GM19099 (cell line): ENCODE data around the gene AGPS.

Experiments
- POLR2A ChIP-seq: IDR thresholded peaks from 3 replicates; pipeline ENCODE4 v1.6.1; 2011; ENCODE audit warnings: low read depth; ENCODE audit not compliant: insufficient read length; ENCODE audit errors: extremely low read depth

AGPS gene

GRCh38 chr2:177549171-177549570, 156.6 kb downstream of the AGPS start:
- TF ChIP-seq POLR2A: no peak

- no peak for TF ChIP-seq POLR2A
Observed at GRCh38 chr2:177550264-177551200, 158.0 kb downstream of the AGPS start.

DNA sequence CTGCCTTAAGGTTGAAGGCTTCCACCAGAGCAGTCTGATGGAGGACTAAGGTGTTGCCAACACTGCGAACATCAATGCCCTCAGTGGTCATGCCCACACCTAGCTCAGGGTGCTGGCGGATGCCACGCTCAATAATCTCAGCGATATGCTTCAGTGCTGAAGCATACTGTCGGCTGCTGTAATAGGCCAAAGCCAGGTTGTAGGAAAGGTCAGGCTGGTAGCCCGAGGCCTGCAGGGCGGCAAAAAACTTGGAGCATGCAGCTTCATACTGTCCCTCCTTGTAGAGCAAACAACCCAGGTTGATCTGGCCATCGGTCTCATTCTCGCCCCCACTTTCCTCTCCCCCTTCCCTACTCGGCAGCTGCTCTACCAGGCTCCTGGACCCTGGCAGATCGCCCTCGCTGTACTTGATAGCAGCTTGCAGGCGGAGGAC, 159.4 kb downstream of the AGPS start:
- no peak for TF ChIP-seq POLR2A

- peak; percentile 42 for TF ChIP-seq POLR2A
Observed at GRCh38 chr2:177552422-177553175, 160.0 kb downstream of the AGPS start.

GRCh38 chr2:177553176-177553884, 160.8 kb downstream of the AGPS start:
- no peak for TF ChIP-seq POLR2A

DNA sequence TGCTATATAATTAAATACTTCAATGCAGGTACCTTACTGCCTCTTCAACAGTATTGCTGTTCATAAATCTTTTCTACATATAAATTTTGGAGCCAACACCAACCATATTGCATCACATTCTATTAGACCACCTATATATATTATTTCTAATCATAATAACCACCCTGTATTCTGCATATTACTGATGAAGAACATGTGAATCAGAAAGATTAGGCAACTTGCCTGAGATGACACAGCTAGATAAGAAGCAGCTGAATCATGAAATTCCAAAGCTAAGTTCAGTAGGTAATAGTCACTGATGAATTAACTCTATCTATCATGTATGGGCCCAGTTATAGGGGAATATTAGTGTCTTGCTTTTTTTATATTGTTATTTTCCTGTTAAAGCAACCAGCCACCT, 161.8 kb downstream of the AGPS start:
- no peak for TF ChIP-seq POLR2A

DNA sequence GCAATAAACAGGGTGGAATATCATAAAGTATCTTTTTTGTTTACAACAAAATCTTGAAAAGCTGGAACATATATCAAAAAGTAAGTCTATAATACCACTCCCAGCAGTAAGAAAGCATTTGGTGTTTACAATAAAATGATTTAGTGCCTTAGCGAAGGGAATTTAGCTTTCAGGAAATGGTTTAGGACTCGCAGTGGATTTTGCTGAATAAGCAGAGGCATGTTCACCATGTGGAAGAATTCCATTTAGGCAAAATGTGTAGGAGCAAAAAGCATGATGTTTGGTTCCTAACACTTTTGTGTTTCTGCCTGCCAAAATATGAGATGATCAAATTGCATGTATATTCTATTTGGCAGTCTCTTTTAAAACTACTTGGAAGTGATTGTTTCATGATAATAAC, 163.6 kb downstream of the AGPS start:
- TF ChIP-seq POLR2A: no peak

DNA sequence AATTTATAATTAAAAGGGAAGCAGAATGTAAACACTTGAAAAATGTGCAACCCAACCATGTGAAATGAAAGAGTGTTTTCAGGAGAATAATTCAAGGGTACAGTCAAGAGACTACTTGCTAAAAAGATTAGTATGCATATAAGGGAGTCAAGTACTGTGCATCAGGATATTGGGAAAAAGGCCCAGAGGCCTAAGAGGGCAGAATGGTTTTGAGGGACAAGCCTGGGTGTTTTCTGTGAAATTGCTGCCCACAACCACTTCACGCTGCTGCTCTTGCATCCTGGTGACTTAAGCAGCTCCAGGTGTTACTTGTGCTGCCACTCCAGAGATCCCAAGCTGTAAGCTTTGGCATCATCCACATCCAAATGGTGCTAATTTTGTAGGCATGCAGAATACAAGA, 165.2 kb downstream of the AGPS start:
- no peak for TF ChIP-seq POLR2A

DNA sequence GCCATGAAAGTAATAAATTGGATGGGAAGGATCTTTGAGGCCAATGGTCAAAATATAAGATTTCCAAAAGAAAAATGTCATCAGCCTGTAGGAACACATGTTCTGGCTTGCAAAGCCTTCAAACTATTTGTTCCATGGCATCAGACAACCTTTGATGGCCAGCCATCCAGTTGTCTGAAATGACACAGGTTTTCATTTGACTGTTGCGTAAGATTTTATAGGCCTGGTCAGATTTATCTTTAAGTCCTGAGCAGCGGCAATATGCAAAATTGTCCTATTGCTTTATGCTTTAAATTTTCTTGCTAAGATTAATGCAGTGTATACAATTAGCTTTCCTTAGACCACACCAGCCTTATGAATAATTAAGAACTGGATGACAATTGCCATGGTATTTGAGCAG, 167.1 kb downstream of the AGPS start:
- no peak for TF ChIP-seq POLR2A

DNA sequence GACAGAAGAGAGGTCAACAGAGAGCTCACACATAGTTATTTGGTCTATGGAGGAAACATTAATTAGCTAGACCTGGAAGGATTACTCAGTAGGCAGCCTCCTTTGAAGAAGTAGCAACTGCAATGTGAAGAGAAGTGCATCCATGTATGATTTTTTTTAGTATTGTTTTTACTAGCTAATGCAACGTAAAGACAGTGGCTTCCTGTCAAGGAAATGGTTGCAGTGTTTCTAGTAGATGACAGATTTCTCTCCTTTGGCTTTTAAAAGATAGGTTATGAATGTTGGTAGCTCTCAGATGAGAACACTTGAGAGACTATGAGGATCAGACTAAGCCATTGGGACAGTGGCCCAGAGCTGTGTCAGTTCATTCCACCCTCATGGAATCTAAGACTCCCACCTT, 175.8 kb downstream of the AGPS start:
- no peak for TF ChIP-seq POLR2A

DNA sequence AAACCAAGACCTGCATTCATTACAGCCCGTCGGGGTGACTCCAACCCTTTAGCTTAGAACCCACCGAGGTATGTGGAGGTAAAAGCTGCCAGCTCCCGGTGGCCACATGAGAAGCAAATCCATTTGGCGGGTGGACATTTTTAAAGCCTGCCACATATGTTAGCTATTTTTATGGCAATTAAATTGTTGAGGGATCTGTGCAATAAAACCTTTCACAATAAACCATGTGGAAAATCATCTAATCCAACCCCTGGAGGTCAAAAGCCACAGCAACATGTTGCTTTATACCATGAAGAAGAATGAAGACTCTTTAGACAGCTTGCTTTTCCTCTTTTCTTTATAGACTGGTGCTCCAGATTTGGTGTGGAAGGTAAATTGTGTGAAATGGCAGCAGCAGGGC, 176.3 kb downstream of the AGPS start:
- no peak for TF ChIP-seq POLR2A

DNA sequence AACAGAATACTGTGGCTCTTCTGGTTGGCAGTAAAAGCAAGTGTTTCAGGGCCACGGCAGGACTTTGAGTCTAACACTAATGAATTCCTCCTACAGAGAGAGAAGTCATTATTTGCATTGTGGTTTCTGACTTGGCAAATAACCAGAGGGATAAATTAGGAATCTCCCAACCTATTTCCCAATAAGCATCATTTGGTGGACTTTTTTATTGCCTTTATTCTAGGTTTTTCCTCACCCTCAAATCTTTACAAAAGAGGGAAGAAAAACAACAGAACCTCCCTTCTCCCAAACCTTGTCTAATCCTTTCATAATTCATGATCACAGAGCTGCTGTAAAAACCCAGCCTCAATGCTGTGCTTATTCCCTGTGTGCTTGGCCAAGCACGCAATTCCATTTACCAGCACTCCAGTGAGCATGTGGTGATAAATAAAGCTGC, 179.7 kb downstream of the AGPS start:
- TF ChIP-seq POLR2A: no peak

- TF ChIP-seq POLR2A: no peak
Observed at GRCh38 chr2:177573120-177573519, 180.5 kb downstream of the AGPS start.

- TF ChIP-seq POLR2A: no peak
Observed at GRCh38 chr2:177574356-177574755, 181.8 kb downstream of the AGPS start.

GRCh38 chr2:177575358-177575757, 182.8 kb downstream of the AGPS start:
- no peak for TF ChIP-seq POLR2A
